A673 (cell line): ENCODE results near the gene RMND1.
"Not testable (repeated sequence)": the region's sequence is repeated elsewhere in the genome, so short reads cannot be mapped to it uniquely, and the experiment has no call there.

ENCODE experiments used
- EZH2 ChIP-seq: fragments of 200-600 bp; sonication (generic); IDR thresholded peaks from 2 replicates; pipeline ENCODE4 v1.6.1; 2017; ENCODE audit warnings: borderline replicate concordance, low read depth, mild to moderate bottlenecking, mixed read lengths, antibody characterized with exemption, low read length; ENCODE audit not compliant: poor library complexity, severe bottlenecking
- TF ChIP-seq, protein P1 (sequence below): fragments of 300-800, 200-600 bp; sonication (generic); conservative IDR thresholded peaks from 2 replicates; pipeline ENCODE4 v1.5.1; 2017; ENCODE audit warnings: low read depth, mild to moderate bottlenecking, antibody characterized with exemption, low read length, moderate library complexity, mixed read lengths

DNA sequence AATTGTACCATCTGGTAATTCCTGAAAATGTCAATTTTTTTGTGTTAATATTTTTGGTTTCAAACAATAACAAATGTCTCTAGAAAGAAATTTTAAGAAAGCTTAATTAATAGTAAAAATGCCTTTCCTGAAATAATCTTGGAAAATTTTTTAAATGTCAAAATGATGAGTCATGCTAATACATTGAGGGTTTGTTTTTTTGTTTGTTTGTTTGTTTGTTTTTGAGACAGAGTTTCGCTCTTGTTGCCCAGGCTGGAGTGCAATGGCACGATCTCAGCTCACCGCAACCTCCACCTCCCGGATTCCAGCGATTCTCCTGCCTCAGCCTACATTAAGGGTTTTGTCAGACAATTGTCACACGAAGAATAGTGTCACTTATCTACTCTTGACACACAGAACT lies 94.9 kb downstream of the RMND1 start:
- TF ChIP-seq, protein P1, sequence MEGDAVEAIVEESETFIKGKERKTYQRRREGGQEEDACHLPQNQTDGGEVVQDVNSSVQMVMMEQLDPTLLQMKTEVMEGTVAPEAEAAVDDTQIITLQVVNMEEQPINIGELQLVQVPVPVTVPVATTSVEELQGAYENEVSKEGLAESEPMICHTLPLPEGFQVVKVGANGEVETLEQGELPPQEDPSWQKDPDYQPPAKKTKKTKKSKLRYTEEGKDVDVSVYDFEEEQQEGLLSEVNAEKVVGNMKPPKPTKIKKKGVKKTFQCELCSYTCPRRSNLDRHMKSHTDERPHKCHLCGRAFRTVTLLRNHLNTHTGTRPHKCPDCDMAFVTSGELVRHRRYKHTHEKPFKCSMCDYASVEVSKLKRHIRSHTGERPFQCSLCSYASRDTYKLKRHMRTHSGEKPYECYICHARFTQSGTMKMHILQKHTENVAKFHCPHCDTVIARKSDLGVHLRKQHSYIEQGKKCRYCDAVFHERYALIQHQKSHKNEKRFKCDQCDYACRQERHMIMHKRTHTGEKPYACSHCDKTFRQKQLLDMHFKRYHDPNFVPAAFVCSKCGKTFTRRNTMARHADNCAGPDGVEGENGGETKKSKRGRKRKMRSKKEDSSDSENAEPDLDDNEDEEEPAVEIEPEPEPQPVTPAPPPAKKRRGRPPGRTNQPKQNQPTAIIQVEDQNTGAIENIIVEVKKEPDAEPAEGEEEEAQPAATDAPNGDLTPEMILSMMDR = not testable (repeated sequence)
- TF ChIP-seq EZH2 = not testable (repeated sequence)
